ENCODE data around the gene YDJC. TPM values are rescaled to one million over a fixed set of nuclear protein-coding genes. Genes with fewer than 3 reads are reported as not detected.

The YDJC gene
- total and polyA plus RNA-seq, 9 of the 15 experiments (the other 6 are each of a cell fraction or from before 2014, with no cell fraction given) = 13.5 to 871 (median 164) TPM

DNA sequence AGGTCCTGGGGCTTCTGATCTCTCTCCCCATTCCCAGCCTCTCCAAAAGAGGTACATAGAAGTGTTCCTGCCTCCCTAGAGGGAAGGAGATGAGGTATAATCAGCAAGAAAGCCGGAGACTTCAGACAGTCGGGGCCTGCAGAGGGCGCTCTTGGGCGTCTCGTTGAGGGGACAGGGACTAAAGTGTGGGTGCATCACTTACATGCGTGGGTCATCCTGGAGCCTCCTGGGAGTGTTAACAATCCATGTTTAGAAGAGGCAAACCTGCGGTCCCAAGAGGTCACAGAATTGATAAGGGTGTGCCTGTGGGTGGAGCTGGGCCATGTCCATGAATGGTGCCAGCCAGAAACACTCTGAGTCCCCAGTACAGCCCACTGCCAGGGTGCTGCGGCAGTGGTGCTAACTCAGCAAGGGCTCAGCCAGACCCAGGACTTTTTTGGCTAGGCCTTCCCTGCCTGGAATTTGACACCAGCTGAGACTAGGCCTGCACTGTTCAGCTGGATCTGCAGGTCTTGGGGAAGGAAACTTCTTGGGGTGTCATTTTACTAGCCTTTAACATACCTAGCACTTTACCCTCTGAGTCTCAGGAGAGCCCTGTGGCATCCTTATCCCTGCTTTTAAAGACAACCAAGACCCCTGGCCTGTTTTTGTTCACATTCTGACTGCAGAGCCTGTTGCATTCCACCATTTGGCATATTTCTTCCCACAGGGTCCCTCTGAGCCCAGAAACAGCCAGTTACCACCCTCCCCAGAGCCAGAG is 5.5 kb downstream of the YDJC start (continued):
- TF ChIP-seq MYC (IDR thresholded peaks at IDR 0.05; ENCODE audit: low read depth, low read length) (peak; percentile 56; the same call in 1 of the 2 replicates), MYC (CRISPR knock-in tag; IDR thresholded peaks at IDR 0.05; ENCODE audit: borderline replicate concordance, low read depth) (no peak), TBL1XR1 (IDR thresholded peaks at IDR 0.05; ENCODE audit: low read length in 2 of 2) (peak in 1 of 2 experiments; percentile 69; a peak in 1 of 4 replicates), GTF2F1 (IDR thresholded peaks at IDR 0.05; ENCODE audit: low read depth, low read length) (0 out of 2 replicates have a peak, but pooled peaks have one; percentile 2), MAFF (IDR thresholded peaks at IDR 0.05; ENCODE audit: low read length) (peak; percentile 40), ZC3H11A (IDR thresholded peaks at IDR 0.05; ENCODE audit: low read depth, low read length) (0 out of 2 replicates have a peak, but pooled peaks have one; percentile 63), GTF2E2 (tag; IDR thresholded peaks at IDR 0.05) (no peak), EP300 (IDR thresholded peaks at IDR 0.05; ENCODE audit: low read length) (peak; percentile 57), BHLHE40 (IDR thresholded peaks at IDR 0.05; ENCODE audit: low read length) (peak; percentile 71), MAFK (IDR thresholded peaks at IDR 0.05; ENCODE audit: low read length) (peak; percentile 26; the same call in 1 of the 2 replicates), JUND (IDR thresholded peaks at IDR 0.05; ENCODE audit: borderline replicate concordance, low read depth, low read length) (peak; percentile 69), JUND (tag; IDR thresholded peaks at IDR 0.05; ENCODE audit: borderline replicate concordance, low read depth, low read length) (no peak), GATAD2A (IDR thresholded peaks at IDR 0.05) (no peak)
- TF ChIP-seq, protein P1, sequence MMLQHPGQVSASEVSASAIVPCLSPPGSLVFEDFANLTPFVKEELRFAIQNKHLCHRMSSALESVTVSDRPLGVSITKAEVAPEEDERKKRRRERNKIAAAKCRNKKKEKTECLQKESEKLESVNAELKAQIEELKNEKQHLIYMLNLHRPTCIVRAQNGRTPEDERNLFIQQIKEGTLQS (IDR thresholded peaks at IDR 0.05) = no peak
- TF ChIP-seq, protein P1 (CRISPR knock-in tag; conservative IDR thresholded peaks at IDR 0.05) = 0 out of 2 replicates have a peak, but pooled peaks have one; percentile 39
- TF ChIP-seq, protein P2, sequence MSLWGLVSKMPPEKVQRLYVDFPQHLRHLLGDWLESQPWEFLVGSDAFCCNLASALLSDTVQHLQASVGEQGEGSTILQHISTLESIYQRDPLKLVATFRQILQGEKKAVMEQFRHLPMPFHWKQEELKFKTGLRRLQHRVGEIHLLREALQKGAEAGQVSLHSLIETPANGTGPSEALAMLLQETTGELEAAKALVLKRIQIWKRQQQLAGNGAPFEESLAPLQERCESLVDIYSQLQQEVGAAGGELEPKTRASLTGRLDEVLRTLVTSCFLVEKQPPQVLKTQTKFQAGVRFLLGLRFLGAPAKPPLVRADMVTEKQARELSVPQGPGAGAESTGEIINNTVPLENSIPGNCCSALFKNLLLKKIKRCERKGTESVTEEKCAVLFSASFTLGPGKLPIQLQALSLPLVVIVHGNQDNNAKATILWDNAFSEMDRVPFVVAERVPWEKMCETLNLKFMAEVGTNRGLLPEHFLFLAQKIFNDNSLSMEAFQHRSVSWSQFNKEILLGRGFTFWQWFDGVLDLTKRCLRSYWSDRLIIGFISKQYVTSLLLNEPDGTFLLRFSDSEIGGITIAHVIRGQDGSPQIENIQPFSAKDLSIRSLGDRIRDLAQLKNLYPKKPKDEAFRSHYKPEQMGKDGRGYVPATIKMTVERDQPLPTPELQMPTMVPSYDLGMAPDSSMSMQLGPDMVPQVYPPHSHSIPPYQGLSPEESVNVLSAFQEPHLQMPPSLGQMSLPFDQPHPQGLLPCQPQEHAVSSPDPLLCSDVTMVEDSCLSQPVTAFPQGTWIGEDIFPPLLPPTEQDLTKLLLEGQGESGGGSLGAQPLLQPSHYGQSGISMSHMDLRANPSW (CRISPR knock-in tag; IDR thresholded peaks at IDR 0.05) = peak; percentile 77; the same call in 1 of the 2 replicates
- TF ChIP-seq, protein P3, sequence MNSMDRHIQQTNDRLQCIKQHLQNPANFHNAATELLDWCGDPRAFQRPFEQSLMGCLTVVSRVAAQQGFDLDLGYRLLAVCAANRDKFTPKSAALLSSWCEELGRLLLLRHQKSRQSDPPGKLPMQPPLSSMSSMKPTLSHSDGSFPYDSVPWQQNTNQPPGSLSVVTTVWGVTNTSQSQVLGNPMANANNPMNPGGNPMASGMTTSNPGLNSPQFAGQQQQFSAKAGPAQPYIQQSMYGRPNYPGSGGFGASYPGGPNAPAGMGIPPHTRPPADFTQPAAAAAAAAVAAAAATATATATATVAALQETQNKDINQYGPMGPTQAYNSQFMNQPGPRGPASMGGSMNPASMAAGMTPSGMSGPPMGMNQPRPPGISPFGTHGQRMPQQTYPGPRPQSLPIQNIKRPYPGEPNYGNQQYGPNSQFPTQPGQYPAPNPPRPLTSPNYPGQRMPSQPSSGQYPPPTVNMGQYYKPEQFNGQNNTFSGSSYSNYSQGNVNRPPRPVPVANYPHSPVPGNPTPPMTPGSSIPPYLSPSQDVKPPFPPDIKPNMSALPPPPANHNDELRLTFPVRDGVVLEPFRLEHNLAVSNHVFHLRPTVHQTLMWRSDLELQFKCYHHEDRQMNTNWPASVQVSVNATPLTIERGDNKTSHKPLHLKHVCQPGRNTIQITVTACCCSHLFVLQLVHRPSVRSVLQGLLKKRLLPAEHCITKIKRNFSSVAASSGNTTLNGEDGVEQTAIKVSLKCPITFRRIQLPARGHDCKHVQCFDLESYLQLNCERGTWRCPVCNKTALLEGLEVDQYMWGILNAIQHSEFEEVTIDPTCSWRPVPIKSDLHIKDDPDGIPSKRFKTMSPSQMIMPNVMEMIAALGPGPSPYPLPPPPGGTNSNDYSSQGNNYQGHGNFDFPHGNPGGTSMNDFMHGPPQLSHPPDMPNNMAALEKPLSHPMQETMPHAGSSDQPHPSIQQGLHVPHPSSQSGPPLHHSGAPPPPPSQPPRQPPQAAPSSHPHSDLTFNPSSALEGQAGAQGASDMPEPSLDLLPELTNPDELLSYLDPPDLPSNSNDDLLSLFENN (IDR thresholded peaks at IDR 0.05; ENCODE audit: low read depth in 2 of 2, low read length in 2 of 2) = peak in 1 of 2 experiments; percentile 73; a peak in 1 of 4 replicates
- TF ChIP-seq, protein P4, sequence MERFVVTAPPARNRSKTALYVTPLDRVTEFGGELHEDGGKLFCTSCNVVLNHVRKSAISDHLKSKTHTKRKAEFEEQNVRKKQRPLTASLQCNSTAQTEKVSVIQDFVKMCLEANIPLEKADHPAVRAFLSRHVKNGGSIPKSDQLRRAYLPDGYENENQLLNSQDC (CRISPR knock-in tag; IDR thresholded peaks at IDR 0.05) = no peak

All from K562 (cell line).